Sigmoid colon (tissue), 3 donors: ENCODE measurements around the gene EHMT1.

ENCODE experiments used
- CTCF ChIP-seq, 4 experiments: fragments of 450-650 bp in 3 of 4; fragments of 200-600 bp in 1 of 4; IDR thresholded peaks; one replicate each; pipeline ENCODE4 v1.5.1; 2016 to 2019; ENCODE audit warnings: antibody characterized with exemption in 4 of 4, mild to moderate bottlenecking in 3 of 4, moderate library complexity in 2 of 4
- POLR2A ChIP-seq, 2 donors: fragments of 450-650 bp; IDR thresholded peaks; one replicate each; pipeline ENCODE4 v1.6.1; 2016; ENCODE audit warnings: antibody characterized with exemption in 2 of 2, mild to moderate bottlenecking in 2 of 2, moderate library complexity in 2 of 2

DNA sequence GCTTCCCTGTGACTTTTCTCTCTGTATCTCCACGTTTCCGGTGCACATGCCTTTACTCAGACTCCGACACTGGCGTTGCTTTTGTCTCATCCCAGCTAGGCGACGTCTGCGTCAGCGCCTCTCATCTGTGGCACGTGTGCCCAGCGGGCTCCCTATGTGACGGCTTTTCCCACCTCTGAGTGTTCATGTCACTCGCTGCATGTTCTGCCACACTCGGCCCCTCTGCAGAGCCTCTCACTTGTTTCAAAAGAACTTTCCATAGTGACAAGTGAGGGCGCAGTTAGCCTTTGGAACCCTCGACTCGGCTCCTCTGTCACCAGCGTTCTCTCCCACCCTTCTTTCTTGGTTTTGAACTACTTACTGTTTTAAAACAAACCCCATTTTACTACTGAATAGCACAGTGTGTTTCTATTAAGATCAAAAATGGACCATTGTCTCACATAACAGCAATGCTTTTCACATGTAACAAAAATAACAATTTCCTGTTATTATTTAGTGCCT lies 145.4 kb downstream of the EHMT1 start:
- TF ChIP-seq CTCF (IDR thresholded peaks at IDR 0.05) (no peak), POLR2A (IDR thresholded peaks at IDR 0.05) (no peak)
